A549 (cell line): ENCODE results near the gene SPEF1. TPM values are rescaled to one million over a fixed set of nuclear protein-coding genes. Genes with fewer than 3 reads are reported as not detected.

ENCODE experiments used
- ATAC-seq, 2 experiments: fragments of 200-7000 bp in 1 of 2; fragments of >200 bp in 1 of 2; cut with Nextera tagmentation in 1 of 2; cut with Tn5 transposase in 1 of 2; 3 replicates each; pipeline versions ENCODE4 v1.8.0 to v1.9.1; 2018 to 2020; ENCODE audit warnings: mild to moderate bottlenecking in 1 of 2, moderate library complexity in 1 of 2
- CTCF ChIA-PET: fragments of 300-600 bp; sonication (Branson Sonifier 250); formaldehyde crosslinking; extraction: SDS; loops from one replicate; lab custom pipeline; 2021; ENCODE audit warnings: antibody characterized with exemption, inconsistent platforms; lab: Yijun Ruan, JAX
- POLR2A ChIA-PET: fragments of 350-600 bp; formaldehyde crosslinking; extraction: SDS; loops from one replicate; lab custom pipeline; 2021; ENCODE audit warnings: antibody characterized with exemption, inconsistent platforms; lab: Yijun Ruan, JAX
- DNase-seq, 2 experiments: peaks; one replicate each; pipeline versions ENCODE4 v3.0.0 to v3.0.0-alpha.2; 2011 to 2016; ENCODE audit warnings: low read depth in 1 of 2, low spot score in 1 of 2
- FAIRE-seq: peaks from 2 replicates; lab custom pipeline; 2011; peaks lifted over from hg19 to GRCh38; lab: Jason Lieb, UNC
- H3K27ac ChIP-seq, 2 experiments: fragments of >200 bp; sonication (Bioruptor Twin); formaldehyde crosslinking; 3 replicates each; pipeline ENCODE4 v1.5.1; 2016 to 2017
- H3K4me1 ChIP-seq: fragments of >200 bp; sonication (Bioruptor Twin); formaldehyde crosslinking; 3 replicates; pipeline ENCODE4 v1.6.1; 2016
- H3K4me2 ChIP-seq: fragments of >200 bp; sonication (Bioruptor Twin); formaldehyde crosslinking; 3 replicates; pipeline ENCODE4 v1.6.1; 2016
- H3K4me3 ChIP-seq: fragments of >200 bp; sonication (Bioruptor Twin); formaldehyde crosslinking; 3 replicates; pipeline ENCODE4 v1.5.1; 2016
- H3K9me3 ChIP-seq: fragments of >200 bp; sonication (Bioruptor Twin); formaldehyde crosslinking; 3 replicates; pipeline ENCODE4 v1.6.1; 2016
- ATOH8 ChIP-seq: fragments of 250-450 bp; sonication (Bioruptor Pico); IDR thresholded peaks from 2 replicates; pipeline ENCODE4 v1.5.0; 2020; ENCODE audit warnings: low read depth, mild to moderate bottlenecking, moderate library complexity
- CTCF ChIP-seq: fragments of >200 bp; sonication (Bioruptor Twin); formaldehyde crosslinking; IDR thresholded peaks from 3 replicates; pipeline ENCODE4 v1.5.1; 2016
- EHMT2 ChIP-seq: fragments of 200-600 bp; sonication (generic); IDR thresholded peaks from 2 replicates; pipeline ENCODE4 v1.6.1; 2016; ENCODE audit warnings: antibody characterized with exemption, low read depth, mild to moderate bottlenecking, moderate library complexity
- EP300 ChIP-seq, 2 experiments: fragments of >200 bp; sonication (Bioruptor Twin); formaldehyde crosslinking; IDR thresholded peaks; 2 replicates in 1 of 2; 3 replicates in 1 of 2; pipeline ENCODE4 v1.6.1; 2016 to 2017
- ESRRA ChIP-seq: fragments of 150-350 bp; IDR thresholded peaks from 2 replicates; pipeline ENCODE4 v1.6.1; 2014; ENCODE audit warnings: mild to moderate bottlenecking, low read length, borderline replicate concordance
- FOSB ChIP-seq: fragments of 250-450 bp; sonication (Bioruptor Pico); IDR thresholded peaks from 2 replicates; pipeline ENCODE4 v1.5.0; 2020; ENCODE audit warnings: mild to moderate bottlenecking, moderate library complexity
- FOSL2 ChIP-seq, 2 experiments: fragments of 450-650 bp in 1 of 2; fragments of >200 bp in 1 of 2; sonication (Bioruptor Twin) in 1 of 2; formaldehyde crosslinking; IDR thresholded peaks; 2 replicates each; pipeline versions ENCODE4 v1.5.0 to v1.6.1; 2016 to 2020; ENCODE audit warnings: mild to moderate bottlenecking in 1 of 2, moderate library complexity in 1 of 2
- FOXS1 ChIP-seq: fragments of 250-450 bp; sonication (Bioruptor Pico); IDR thresholded peaks from 2 replicates; pipeline ENCODE4 v1.5.0; 2020; ENCODE audit warnings: mild to moderate bottlenecking, moderate library complexity
- HOXA7 ChIP-seq: fragments of 250-450 bp; sonication (Bioruptor Pico); IDR thresholded peaks from 2 replicates; pipeline ENCODE4 v1.5.0; 2020; ENCODE audit warnings: mild to moderate bottlenecking, moderate library complexity
- HOXB13 ChIP-seq: fragments of 250-450 bp; sonication (Bioruptor Pico); IDR thresholded peaks from 2 replicates; pipeline ENCODE4 v1.5.0; 2020; ENCODE audit warnings: low read depth, mild to moderate bottlenecking, moderate library complexity
- KDM1A ChIP-seq: fragments of 200-600 bp; sonication (generic); IDR thresholded peaks from 2 replicates; pipeline ENCODE4 v1.6.1; 2016; ENCODE audit warnings: low read depth, mild to moderate bottlenecking
- KDM5A ChIP-seq: fragments of 200-600 bp; sonication (generic); IDR thresholded peaks from 2 replicates; pipeline ENCODE4 v1.6.1; 2016; ENCODE audit warnings: antibody characterized with exemption, mild to moderate bottlenecking
- NPAS2 ChIP-seq: fragments of 250-450 bp; sonication (Bioruptor Pico); IDR thresholded peaks from 2 replicates; pipeline ENCODE4 v1.8.0; 2022; ENCODE audit warnings: mild to moderate bottlenecking, moderate library complexity, borderline replicate concordance
- POLR2A ChIP-seq: IDR thresholded peaks from 2 replicates; pipeline ENCODE4 v1.6.1; 2012; ENCODE audit warnings: mild to moderate bottlenecking, low read length
- RARB ChIP-seq: fragments of 250-450 bp; sonication (Bioruptor Pico); IDR thresholded peaks from 2 replicates; pipeline ENCODE4 v1.8.0; 2021; ENCODE audit warnings: mild to moderate bottlenecking, moderate library complexity
- RFX5 ChIP-seq: fragments of 450-650 bp; IDR thresholded peaks from 2 replicates; pipeline ENCODE4 v1.7.1; 2014; ENCODE audit warnings: antibody characterized with exemption, mild to moderate bottlenecking, moderate library complexity
- SREBF2 ChIP-seq: fragments of 450-650 bp; IDR thresholded peaks from 2 replicates; pipeline ENCODE4 v1.6.1; 2014; ENCODE audit warnings: mild to moderate bottlenecking, moderate library complexity
- TFCP2L1 ChIP-seq: fragments of 250-450 bp; sonication (Bioruptor Pico); IDR thresholded peaks from 2 replicates; pipeline ENCODE4 v1.5.0; 2021; ENCODE audit warnings: mild to moderate bottlenecking
- TP53 ChIP-seq: fragments of 250-450 bp; sonication (Bioruptor Pico); IDR thresholded peaks from 2 replicates; pipeline ENCODE4 v1.5.0; 2021; ENCODE audit warnings: mild to moderate bottlenecking, moderate library complexity
- USF2 ChIP-seq: fragments of 450-650 bp; IDR thresholded peaks from 2 replicates; pipeline ENCODE4 v1.6.1; 2014; ENCODE audit warnings: antibody characterized with exemption
- ZC3H11A ChIP-seq: fragments of 450-650 bp; IDR thresholded peaks from 2 replicates; pipeline ENCODE4 v1.6.1; 2014; ENCODE audit warnings: antibody characterized with exemption, mild to moderate bottlenecking
- WGBS: methylation state at CpG from one replicate; pipeline ENCODE4 v1.1.6; 2017; ENCODE audit errors: missing lambda C conversion rate; 5-methylcytosine and 5-hydroxymethylcytosine counted together
- polyA plus RNA-seq, 4 experiments: library from polyadenylated mRNA; depleted of rRNA in 3 of 4; stranded (reverse); fragments of >200 nt; fragmentation: RNase III in 1 of 4; extraction: RNeasy Plus Mini Kit Qiagen cat#74134 plus additional on column Dnase treatment in 1 of 4; gene quantifications; 2 replicates in 3 of 4; 3 replicates in 1 of 4; pipeline ENCODE4 v1.2.3, GENCODE V29; 2011 to 2017

The SPEF1 gene
- polyA plus RNA-seq, 2 of the 4 experiments (the other 2 are of a cell fraction), result 0.41 to 1.3 TPM

- POLR2A ChIA-PET, result interaction anchor here (3.2 kb wide), 1 partner anchor 26 kb away, joined by 19 read pairs; the partner anchor contains the start of gene CDC25B
- H3K4me1 ChIP-seq, result peaks cover 28% of the 10 kb centered on the region
- no peak for ATAC-seq
- CTCF ChIA-PET, result interaction anchor here (0.9 to 13.5 kb wide), 8 partner anchors 13 to 250 kb away, joined by 3 to 132 read pairs (median 16); partner anchors contain the start of gene ADISSP
- 93% methylated on average over 14 of the region's 14 CpGs for WGBS
- no peak overlapping the region for H3K27ac ChIP-seq
- H3K4me2 ChIP-seq, result peak overlapping the region; percentile 74; the same call in 1 of the 3 replicates
- DNase-seq, result no peak
- no peak for FAIRE-seq
- no peaks in the 10 kb centered on the region for H3K9me3 ChIP-seq
- H3K4me3 ChIP-seq, result no peak overlapping the region
- TF ChIP-seq TFCP2L1 (CRISPR knock-in tag) (no peak), EHMT2 (no peak), RFX5 (no peak), ATOH8 (CRISPR knock-in tag) (no peak), RARB (CRISPR knock-in tag) (no peak), ESRRA (no peak), ZC3H11A (no peak), CTCF (no peak), FOXS1 (CRISPR knock-in tag) (no peak), KDM1A (no peak), KDM5A (no peak), NPAS2 (CRISPR knock-in tag) (no peak), EP300 (IDR thresholded peaks at IDR 0.05) (no peak), SREBF2 (no peak), FOSB (no peak), TP53 (CRISPR knock-in tag) (no peak), POLR2A (no peak), HOXB13 (CRISPR knock-in tag) (no peak)
These were observed 40.7 kb upstream of the SPEF1 start for GRCh38 chr20:3821996-3822395.

GRCh38 chr20:3820901-3821727, 39.9 kb upstream of the SPEF1 start:
- Histone ChIP-seq H3K9me3 (no peaks in the 10 kb centered on the region), H3K27ac (peak overlapping the region; percentile 91 to 92)
- no peak for ATAC-seq
- no peak for DNase-seq
- TF ChIP-seq KDM5A (peak; percentile 31; the same call in 1 of the 2 replicates), FOSL2 (IDR thresholded peaks at IDR 0.05) (no peak), FOSL2 (CRISPR knock-in tag; IDR thresholded peaks at IDR 0.05) (0 out of 2 replicates have a peak, but pooled peaks have one; percentile 23), USF2 (no peak), HOXA7 (0 out of 2 replicates have a peak, but pooled peaks have one; percentile 53)
- TF ChIP-seq, all 56 proteins: peak for 3
- Histone ChIP-seq H3K4me2 (peak overlapping the region; percentile 74), H3K4me1 (peaks cover 28% of the 10 kb centered on the region), H3K4me3 (peak overlapping the region; percentile 63)
- ChIA-PET POLR2A (interaction anchor here (0.7 to 3.7 kb wide), 12 partner anchors 9 to 264 kb away, joined by 3 to 40 read pairs (median 8); partner anchors contain the start of genes ADISSP, CDC25B, CENPB and SPEF1), CTCF (interaction anchor here (0.6 to 13.5 kb wide), 30 partner anchors 14 to 251 kb away, joined by 3 to 132 read pairs (median 5); partner anchors contain the start of genes ADISSP and MAVS)
- 33% methylated on average over 20 of the region's 20 CpGs for WGBS
- FAIRE-seq, result no peak
